Ovary (tissue), 3 donors: ENCODE results near the gene ECSIT.

Source experiments
- CTCF ChIP-seq, 3 donors: fragments of 450-650 bp in 2 of 3; fragments of 200-600 bp in 1 of 3; IDR thresholded peaks; one replicate each; pipeline versions ENCODE4 v1.5.1 to v1.8.0; 2016 to 2022; ENCODE audit warnings: antibody characterized with exemption in 3 of 3, mild to moderate bottlenecking in 1 of 3
- POLR2A ChIP-seq: fragments of 450-650 bp; IDR thresholded peaks from one replicate; pipeline ENCODE4 v1.6.1; 2017; ENCODE audit warnings: antibody characterized with exemption, mild to moderate bottlenecking, moderate library complexity
- donor health status: DM: no; HTN: no; CAD: no.

DNA sequence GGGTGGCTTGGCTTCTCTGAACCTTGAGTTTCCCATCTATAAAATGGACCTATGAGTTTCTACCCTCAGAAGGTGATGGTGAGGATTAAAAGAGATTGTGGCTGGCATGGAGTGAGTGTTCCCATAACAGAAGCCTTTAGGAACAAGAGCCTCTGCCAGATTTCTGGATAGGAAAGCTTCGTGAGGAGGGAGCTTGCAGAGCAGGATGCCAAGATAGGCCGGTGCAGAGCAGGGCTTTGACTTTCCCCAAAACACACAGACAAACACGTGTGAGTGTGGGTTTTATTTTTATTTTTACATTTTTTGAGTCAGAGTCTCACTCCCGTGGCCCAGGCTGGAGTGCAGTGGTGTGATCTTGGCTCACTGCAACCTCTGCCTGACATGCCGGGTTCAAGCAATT, 6.0 kb upstream of the ECSIT start:
- TF ChIP-seq POLR2A: no peak
- no peak for TF ChIP-seq CTCF (IDR thresholded peaks at IDR 0.05)
